HepG2 (cell line): ENCODE data around the gene CEBPE.

Source experiments
- BHLHE40 ChIP-seq: IDR thresholded peaks from 2 replicates; pipeline ENCODE4 v1.6.1; 2011; ENCODE audit warnings: low read length, improper control_type of control experiment
- BRCA1 ChIP-seq: sonication (generic); formaldehyde crosslinking; IDR thresholded peaks from 2 replicates; pipeline ENCODE4 v1.4.0; 2020; ENCODE audit warnings: missing genetic modification reagents
- CENPT ChIP-seq: sonication (generic); formaldehyde crosslinking; IDR thresholded peaks from 2 replicates; pipeline ENCODE4 v1.8.0; 2022; ENCODE audit warnings: low read depth, mild to moderate bottlenecking, moderate library complexity, missing genetic modification reagents
- FOSL1 ChIP-seq: sonication (generic); formaldehyde crosslinking; IDR thresholded peaks from 2 replicates; pipeline ENCODE4 v1.9.0; 2021; ENCODE audit warnings: missing genetic modification reagents, borderline replicate concordance
- HOMEZ ChIP-seq: IDR thresholded peaks from 2 replicates; pipeline ENCODE4 v1.6.1; 2016; ENCODE audit warnings: low read depth
- RELA ChIP-seq: sonication (generic); formaldehyde crosslinking; IDR thresholded peaks from 2 replicates; pipeline ENCODE4 v1.4.0; 2020; ENCODE audit warnings: missing genetic modification reagents
- STAT5B ChIP-seq: sonication (generic); formaldehyde crosslinking; IDR thresholded peaks from 2 replicates; pipeline ENCODE4 v1.4.0; 2020; ENCODE audit warnings: missing genetic modification reagents
- TARDBP ChIP-seq: sonication (generic); formaldehyde crosslinking; IDR thresholded peaks from 2 replicates; pipeline ENCODE4 v1.8.0; 2022; ENCODE audit warnings: mild to moderate bottlenecking, missing genetic modification reagents
- ZNF589 ChIP-seq: sonication (generic); formaldehyde crosslinking; conservative IDR thresholded peaks from 2 replicates; pipeline ENCODE4 v1.8.0; 2022; ENCODE audit warnings: mild to moderate bottlenecking, moderate library complexity, missing genetic modification reagents

- no peak for TF ChIP-seq TARDBP
- TF ChIP-seq BHLHE40, result no peak
- no peak for TF ChIP-seq HOMEZ (CRISPR knock-in tag)
- TF ChIP-seq ZNF589 (CRISPR knock-in tag), result no peak
- no peak for TF ChIP-seq STAT5B
- TF ChIP-seq FOSL1 (CRISPR knock-in tag), result no peak
- TF ChIP-seq CENPT (CRISPR knock-in tag), result no peak
- no peak for TF ChIP-seq BRCA1 (CRISPR knock-in tag)
- no peak for TF ChIP-seq RELA (CRISPR knock-in tag)
These were observed 43.0 kb upstream of the CEBPE start for GRCh38 chr14:23162005-23162404.
